ENCODE measurements around the gene KLHL29. TPM values are rescaled to one million over a fixed set of nuclear protein-coding genes. Genes with fewer than 3 reads are reported as not detected.

KLHL29 gene
- total RNA-seq, 1 donor from 2014 or later: 5.5 TPM

GRCh38 chr2:23574919-23575654 lies 190.1 kb downstream of the KLHL29 start:
- TF ChIP-seq CTCF (IDR thresholded peaks at IDR 0.05; ENCODE audit: insufficient read depth, low read depth, low read length) (no peak), EZH2 (IDR thresholded peaks at IDR 0.05; ENCODE audit: insufficient read depth, low read length) (no peak)
- FAIRE-seq: no peak
- peaks cover 72% of the 10 kb centered on the region for H3K27me3 Mint-ChIP-seq (ENCODE audit: low read depth, unreplicated experiment)
- Histone ChIP-seq H3K27ac (ENCODE audit: low read depth, low read length) (no peak overlapping the region), H3K4me1 (ENCODE audit: insufficient read depth, low read length) (no peaks in the 10 kb centered on the region), H3K36me3 (ENCODE audit: insufficient read depth, low read length) (no peaks in the 10 kb centered on the region), H2AFZ (ENCODE audit: low read depth, low read length) (no peak overlapping the region), H3K9me3 (ENCODE audit: insufficient read depth, low read depth, low read length) (no peaks in the 10 kb centered on the region), H3K27me3 (ENCODE audit: insufficient read depth, low read length) (peaks cover under 1% of the 10 kb centered on the region), H3K4me2 (ENCODE audit: low read length) (no peak overlapping the region), H3K9ac (ENCODE audit: low read length) (no peak overlapping the region), H4K20me1 (ENCODE audit: insufficient read depth, low read length) (no peaks in the 10 kb centered on the region), H3K79me2 (ENCODE audit: insufficient read depth, low read length) (no peaks in the 10 kb centered on the region), H3K4me3 (ENCODE audit: insufficient read depth, low read depth, low read length) (no peak overlapping the region)
- H3K36me3 Mint-ChIP-seq (ENCODE audit: low read depth, unreplicated experiment): no peaks in the 10 kb centered on the region
- H3K4me3 Mint-ChIP-seq (ENCODE audit: unreplicated experiment): no peak overlapping the region
- peaks cover 4% of the 10 kb centered on the region for H3K9me3 Mint-ChIP-seq (ENCODE audit: unreplicated experiment)
- no peak overlapping the region for H3K27ac Mint-ChIP-seq (ENCODE audit: unreplicated experiment)
- no peaks in the 10 kb centered on the region for H3K4me1 Mint-ChIP-seq (ENCODE audit: low read depth, unreplicated experiment)
- DNase-seq (ENCODE audit: low read depth): no peak

GRCh38 chr2:23578964-23579671 lies 194.1 kb downstream of the KLHL29 start:
- TF ChIP-seq CTCF (IDR thresholded peaks at IDR 0.05; ENCODE audit: insufficient read depth, low read depth, low read length) (no peak), EZH2 (IDR thresholded peaks at IDR 0.05; ENCODE audit: insufficient read depth, low read length) (no peak)
- H3K36me3 Mint-ChIP-seq (ENCODE audit: low read depth, unreplicated experiment): no peaks in the 10 kb centered on the region
- H3K27me3 Mint-ChIP-seq (ENCODE audit: low read depth, unreplicated experiment): peaks cover 59% of the 10 kb centered on the region
- no peak overlapping the region for H3K27ac Mint-ChIP-seq (ENCODE audit: unreplicated experiment)
- Histone ChIP-seq H3K4me3 (ENCODE audit: insufficient read depth, low read depth, low read length) (no peak overlapping the region), H3K4me2 (ENCODE audit: low read length) (no peak overlapping the region), H3K4me1 (ENCODE audit: insufficient read depth, low read length) (no peaks in the 10 kb centered on the region), H4K20me1 (ENCODE audit: insufficient read depth, low read length) (no peaks in the 10 kb centered on the region), H3K27ac (ENCODE audit: low read depth, low read length) (no peak overlapping the region), H3K9ac (ENCODE audit: low read length) (no peak overlapping the region), H3K27me3 (ENCODE audit: insufficient read depth, low read length) (no peaks in the 10 kb centered on the region), H2AFZ (ENCODE audit: low read depth, low read length) (no peak overlapping the region), H3K36me3 (ENCODE audit: insufficient read depth, low read length) (no peaks in the 10 kb centered on the region), H3K9me3 (ENCODE audit: insufficient read depth, low read depth, low read length) (no peaks in the 10 kb centered on the region), H3K79me2 (ENCODE audit: insufficient read depth, low read length) (no peaks in the 10 kb centered on the region)
- FAIRE-seq (no peak), DNase-seq (ENCODE audit: low read depth) (no peak)
- H3K4me1 Mint-ChIP-seq (ENCODE audit: low read depth, unreplicated experiment): no peaks in the 10 kb centered on the region
- H3K4me3 Mint-ChIP-seq (ENCODE audit: unreplicated experiment): no peak overlapping the region
- peaks cover 4% of the 10 kb centered on the region for H3K9me3 Mint-ChIP-seq (ENCODE audit: unreplicated experiment)

- no peaks in the 10 kb centered on the region for H3K4me1 Mint-ChIP-seq (ENCODE audit: low read depth, unreplicated experiment)
- Histone ChIP-seq H3K27me3 (ENCODE audit: insufficient read depth, low read length) (no peaks in the 10 kb centered on the region), H3K4me1 (ENCODE audit: insufficient read depth, low read length) (no peaks in the 10 kb centered on the region)
These were observed 194.7 kb downstream of the KLHL29 start for GRCh38 chr2:23579674-23580073.

More at GRCh38 chr2:23579674-23580073, 194.7 kb downstream of the KLHL29 start:
- FAIRE-seq (no peak), DNase-seq (ENCODE audit: low read depth) (no peak)
- H3K27ac Mint-ChIP-seq (ENCODE audit: unreplicated experiment): no peak overlapping the region
- Histone ChIP-seq H3K9me3 (ENCODE audit: insufficient read depth, low read depth, low read length) (no peaks in the 10 kb centered on the region), H3K79me2 (ENCODE audit: insufficient read depth, low read length) (no peaks in the 10 kb centered on the region), H3K36me3 (ENCODE audit: insufficient read depth, low read length) (no peaks in the 10 kb centered on the region), H3K4me2 (ENCODE audit: low read length) (no peak overlapping the region), H4K20me1 (ENCODE audit: insufficient read depth, low read length) (no peaks in the 10 kb centered on the region), H3K4me3 (ENCODE audit: insufficient read depth, low read depth, low read length) (no peak overlapping the region), H3K27ac (ENCODE audit: low read depth, low read length) (no peak overlapping the region), H2AFZ (ENCODE audit: low read depth, low read length) (no peak overlapping the region), H3K9ac (ENCODE audit: low read length) (no peak overlapping the region)
- H3K36me3 Mint-ChIP-seq (ENCODE audit: low read depth, unreplicated experiment): no peaks in the 10 kb centered on the region
- H3K27me3 Mint-ChIP-seq (ENCODE audit: low read depth, unreplicated experiment): peaks cover 53% of the 10 kb centered on the region
- no peak overlapping the region for H3K4me3 Mint-ChIP-seq (ENCODE audit: unreplicated experiment)
- TF ChIP-seq EZH2 (IDR thresholded peaks at IDR 0.05; ENCODE audit: insufficient read depth, low read length): no peak
- no peak for TF ChIP-seq CTCF (IDR thresholded peaks at IDR 0.05; ENCODE audit: insufficient read depth, low read depth, low read length)
- peaks cover 4% of the 10 kb centered on the region for H3K9me3 Mint-ChIP-seq (ENCODE audit: unreplicated experiment)
